NCI-H2107 (cell line): ENCODE measurements around the gene PEX5L.
A peak's percentile ranks its signal among the peaks of the same experiment; 100 is the strongest.
"Not testable (repeated sequence)": the region's sequence is repeated elsewhere in the genome, so short reads cannot be mapped to it uniquely, and the experiment has no call there.

ENCODE experiments used
- DNase-seq: peaks from one replicate; lab custom pipeline; 2025; lab: John Stamatoyannopoulos, UW

Gene PEX5L

GRCh38 chr3:180036671-180037455, at the start of gene PEX5L:
Gene PEX5L, minus strand, starts transcription at chr3:180036937. Its CDS starts 338 bp downstream, at chr3:180036599.
- peak; percentile 95 for DNase-seq

- DNase-seq: peak; percentile 50
These were observed 48.5 kb upstream of the PEX5L start for GRCh38 chr3:180085122-180085710.

- DNase-seq: no peak
These were observed 46.0 kb upstream of the PEX5L start for GRCh38 chr3:180082699-180083098.

- no peak for DNase-seq
These were observed 41.9 kb upstream of the PEX5L start for GRCh38 chr3:180078592-180078991.

GRCh38 chr3:180073561-180073960, 36.8 kb upstream of the PEX5L start:
- DNase-seq: no peak

- DNase-seq: no peak
These were observed 36.0 kb upstream of the PEX5L start for GRCh38 chr3:180072786-180073185.

- DNase-seq: no peak
These were observed 34.2 kb upstream of the PEX5L start for GRCh38 chr3:180070925-180071324.

- no peak for DNase-seq
These were observed 31.3 kb upstream of the PEX5L start for GRCh38 chr3:180068023-180068422.

GRCh38 chr3:180066598-180066997, 29.9 kb upstream of the PEX5L start:
- no peak for DNase-seq

GRCh38 chr3:180063783-180064182, 27.0 kb upstream of the PEX5L start:
- DNase-seq: no peak

GRCh38 chr3:180062771-180063170, 26.0 kb upstream of the PEX5L start:
- DNase-seq: no peak

- no peak for DNase-seq
These were observed 22.6 kb upstream of the PEX5L start for GRCh38 chr3:180059356-180059755.

GRCh38 chr3:180058238-180058637, 21.5 kb upstream of the PEX5L start:
- DNase-seq: no peak

- DNase-seq: not testable (repeated sequence)
These were observed 18.9 kb upstream of the PEX5L start for GRCh38 chr3:180055656-180056055.

- no peak for DNase-seq
These were observed 12.7 kb upstream of the PEX5L start for GRCh38 chr3:180049391-180049790.

- DNase-seq: no peak
These were observed 12.1 kb upstream of the PEX5L start for GRCh38 chr3:180048840-180049239.

- DNase-seq: no peak
These were observed 11.4 kb upstream of the PEX5L start for GRCh38 chr3:180048103-180048502.

- no peak for DNase-seq
These were observed 4.2 kb upstream of the PEX5L start for GRCh38 chr3:180040966-180041365.

GRCh38 chr3:180036092-180036670, 556 bp downstream of the PEX5L start:
- DNase-seq: no peak

- no peak for DNase-seq
These were observed 9.7 kb downstream of the PEX5L start for GRCh38 chr3:180026997-180027396.

GRCh38 chr3:180018543-180018942, 18.2 kb downstream of the PEX5L start:
- no peak for DNase-seq

GRCh38 chr3:180017846-180018245, 18.9 kb downstream of the PEX5L start:
- no peak for DNase-seq

- DNase-seq: no peak
These were observed 24.8 kb downstream of the PEX5L start for GRCh38 chr3:180011927-180012326.
